SKM-1 (cell line): ENCODE results near the gene ZCCHC3.
"Not testable (repeated sequence)": the region's sequence is repeated elsewhere in the genome, so short reads cannot be mapped to it uniquely, and the experiment has no call there.

Experiments used
- DNase-seq: peaks from one replicate; lab custom pipeline; 2025; ENCODE audit not compliant: unreplicated experiment; lab: John Stamatoyannopoulos, UW

The ZCCHC3 gene, protein sequence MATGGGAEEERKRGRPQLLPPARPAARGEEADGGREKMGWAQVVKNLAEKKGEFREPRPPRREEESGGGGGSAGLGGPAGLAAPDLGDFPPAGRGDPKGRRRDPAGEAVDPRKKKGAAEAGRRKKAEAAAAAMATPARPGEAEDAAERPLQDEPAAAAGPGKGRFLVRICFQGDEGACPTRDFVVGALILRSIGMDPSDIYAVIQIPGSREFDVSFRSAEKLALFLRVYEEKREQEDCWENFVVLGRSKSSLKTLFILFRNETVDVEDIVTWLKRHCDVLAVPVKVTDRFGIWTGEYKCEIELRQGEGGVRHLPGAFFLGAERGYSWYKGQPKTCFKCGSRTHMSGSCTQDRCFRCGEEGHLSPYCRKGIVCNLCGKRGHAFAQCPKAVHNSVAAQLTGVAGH

DNA sequence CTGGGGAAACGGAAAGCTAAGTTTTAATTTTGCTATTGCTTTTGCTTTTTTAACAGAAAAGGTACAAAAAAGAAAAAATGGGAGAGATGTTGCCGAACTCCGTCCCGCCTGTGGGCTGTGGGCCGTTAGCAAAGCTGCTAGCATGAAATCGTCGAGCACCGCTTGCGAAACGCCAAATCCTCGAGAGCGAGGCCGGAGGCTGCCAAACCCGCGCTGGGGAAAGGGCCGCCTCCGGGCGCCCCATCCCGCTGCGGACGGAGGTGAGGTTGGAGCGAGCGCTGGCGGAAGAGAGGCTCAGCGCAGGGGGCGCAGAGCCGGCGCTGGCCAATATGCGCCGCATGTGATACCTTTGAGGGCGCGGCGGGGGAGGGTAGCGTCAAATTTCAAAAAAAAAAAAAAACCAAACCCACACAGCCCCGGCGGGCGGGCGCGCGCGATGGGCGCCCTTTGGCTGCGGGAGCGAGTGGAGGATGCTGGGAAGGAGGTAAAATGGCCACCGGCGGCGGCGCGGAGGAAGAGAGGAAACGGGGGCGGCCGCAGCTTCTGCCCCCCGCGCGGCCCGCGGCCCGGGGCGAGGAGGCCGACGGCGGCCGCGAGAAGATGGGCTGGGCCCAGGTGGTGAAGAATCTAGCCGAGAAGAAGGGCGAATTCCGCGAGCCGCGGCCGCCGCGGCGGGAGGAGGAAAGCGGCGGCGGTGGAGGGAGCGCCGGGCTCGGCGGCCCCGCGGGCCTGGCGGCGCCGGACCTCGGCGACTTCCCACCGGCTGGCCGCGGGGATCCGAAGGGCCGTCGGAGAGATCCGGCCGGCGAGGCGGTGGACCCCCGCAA, at the start of gene ZCCHC3:
Gene ZCCHC3 (plus strand): TSS at position 473 of the 827 bp plus-strand sequence. CDS start 17 bp downstream, at position 490.
- DNase-seq = no peak

DNA sequence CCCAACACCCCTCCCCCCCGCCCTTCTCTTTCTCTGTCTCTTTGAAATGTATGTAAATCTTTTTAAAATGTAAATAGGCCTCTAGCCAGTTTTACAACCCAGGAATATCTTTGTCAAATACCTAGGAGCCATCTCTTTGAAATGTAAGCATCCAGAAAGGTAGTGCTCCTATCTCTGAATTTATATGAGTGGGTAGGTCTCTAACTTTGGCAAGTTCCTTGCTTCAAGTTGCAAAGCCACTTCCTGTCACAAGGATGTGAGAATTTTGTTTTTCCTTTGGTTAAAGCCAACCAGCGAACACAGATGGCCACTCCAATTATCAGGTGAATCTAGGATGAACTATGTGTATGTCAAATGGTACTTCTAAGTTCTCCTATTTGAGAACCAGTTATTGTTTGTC, 46.0 kb upstream of the ZCCHC3 start:
- no peak for DNase-seq

DNA sequence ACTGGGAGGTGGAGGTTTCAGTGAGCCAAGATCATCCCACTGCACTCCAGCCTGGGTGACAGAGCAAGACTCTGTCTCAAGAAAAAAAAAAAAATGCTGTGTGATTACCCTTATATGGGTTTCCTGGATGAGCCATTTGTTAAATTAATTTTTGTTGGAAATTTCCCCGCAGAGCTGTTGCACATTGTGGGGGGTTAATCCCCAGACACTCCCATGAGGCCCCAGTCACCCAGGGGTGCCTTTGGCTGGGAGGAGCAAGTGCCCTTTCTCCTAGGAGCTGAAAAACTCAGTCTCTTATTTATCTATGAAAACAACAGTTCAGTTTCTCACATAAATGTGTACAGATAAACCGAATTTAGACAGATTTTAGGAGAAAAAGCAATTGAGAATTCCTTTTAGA, 44.6 kb upstream of the ZCCHC3 start:
- no peak for DNase-seq

DNA sequence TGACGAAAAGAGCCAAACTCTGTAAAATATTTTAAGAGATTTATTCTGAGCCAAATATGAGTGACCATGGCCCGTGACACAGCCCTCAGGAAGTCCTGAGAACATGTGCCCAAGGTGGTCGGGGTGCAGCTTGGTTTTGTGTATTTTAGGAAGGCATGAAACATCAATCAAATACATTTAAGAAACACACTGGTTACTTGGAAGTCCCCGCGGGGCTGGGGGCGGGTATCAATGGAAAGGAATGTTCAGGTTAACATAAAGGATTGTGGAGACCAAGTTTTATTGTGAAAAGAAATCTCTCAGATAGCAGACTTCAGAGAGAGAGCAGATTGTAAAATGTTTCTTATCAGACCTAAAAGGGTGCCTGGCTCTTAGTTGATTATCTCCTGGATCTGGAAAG, 43.9 kb upstream of the ZCCHC3 start:
- DNase-seq = not testable (repeated sequence)

DNA sequence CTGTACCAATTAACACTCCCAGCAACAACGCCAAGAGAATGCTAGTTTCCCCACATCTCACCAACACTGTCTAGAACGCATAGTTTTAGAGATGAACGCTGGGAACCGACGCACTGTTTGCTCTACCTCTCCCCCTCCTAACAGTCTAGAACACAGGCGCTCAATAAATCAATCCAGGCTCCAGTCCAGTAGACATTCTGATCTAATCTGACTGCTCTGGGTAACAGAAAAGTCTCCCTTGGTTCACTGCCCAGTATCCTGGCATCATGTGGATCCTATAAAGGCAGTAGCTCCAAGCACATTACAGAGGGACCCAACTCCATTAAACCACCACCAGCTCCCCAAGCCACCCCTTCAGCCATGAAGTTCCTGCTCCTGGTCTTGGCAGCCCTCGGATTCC, 40.0 kb upstream of the ZCCHC3 start, which contains the start of gene DEFB132:
Gene DEFB132 (plus strand): TSS at position 306 of the 400 bp plus-strand sequence. CDS start 55 bp downstream, at position 361.
- DNase-seq = no peak

DNA sequence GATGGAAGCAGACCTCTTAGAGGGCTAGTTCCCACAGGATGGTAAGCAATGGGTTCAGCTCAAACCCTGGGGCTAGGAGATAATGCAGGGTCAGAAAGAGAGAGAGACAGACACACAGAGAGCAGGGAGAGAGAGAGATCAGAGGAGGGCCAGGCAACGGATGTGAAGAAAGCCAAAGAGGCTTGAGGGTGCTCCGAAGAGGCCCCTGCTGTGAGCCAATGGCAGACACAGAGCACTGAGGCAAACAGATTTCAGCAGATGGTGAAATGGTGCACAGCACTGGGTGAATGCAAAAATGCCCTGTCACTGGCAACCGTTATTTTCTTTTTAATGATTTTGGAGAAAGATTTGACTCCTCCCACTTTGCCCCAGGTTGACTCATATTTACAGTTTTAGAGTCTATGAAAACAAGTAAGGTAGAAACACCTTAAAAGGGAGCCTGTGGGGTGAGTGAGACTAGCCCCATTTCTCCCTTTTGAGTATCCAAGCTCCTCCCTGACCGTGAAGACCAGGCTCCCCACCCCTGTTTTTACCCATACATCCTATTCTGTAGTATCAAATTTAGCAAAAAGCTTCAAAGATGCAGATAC, 39.0 kb upstream of the ZCCHC3 start:
- no peak for DNase-seq

DNA sequence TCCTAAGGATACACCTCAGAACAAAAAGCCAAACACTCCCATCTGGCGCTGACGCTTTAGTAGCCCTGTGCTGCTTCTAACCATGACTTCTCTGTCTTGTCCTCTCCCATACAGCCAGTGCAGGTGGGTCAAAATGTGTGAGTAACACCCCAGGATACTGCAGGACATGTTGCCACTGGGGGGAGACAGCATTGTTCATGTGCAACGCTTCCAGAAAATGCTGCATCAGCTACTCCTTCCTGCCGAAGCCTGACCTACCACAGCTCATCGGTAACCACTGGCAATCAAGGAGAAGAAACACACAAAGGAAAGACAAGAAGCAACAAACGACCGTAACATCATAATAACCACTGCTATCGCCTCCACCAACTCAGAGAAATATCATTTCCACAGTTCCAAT, 38.4 kb upstream of the ZCCHC3 start:
- DNase-seq = no peak

DNA sequence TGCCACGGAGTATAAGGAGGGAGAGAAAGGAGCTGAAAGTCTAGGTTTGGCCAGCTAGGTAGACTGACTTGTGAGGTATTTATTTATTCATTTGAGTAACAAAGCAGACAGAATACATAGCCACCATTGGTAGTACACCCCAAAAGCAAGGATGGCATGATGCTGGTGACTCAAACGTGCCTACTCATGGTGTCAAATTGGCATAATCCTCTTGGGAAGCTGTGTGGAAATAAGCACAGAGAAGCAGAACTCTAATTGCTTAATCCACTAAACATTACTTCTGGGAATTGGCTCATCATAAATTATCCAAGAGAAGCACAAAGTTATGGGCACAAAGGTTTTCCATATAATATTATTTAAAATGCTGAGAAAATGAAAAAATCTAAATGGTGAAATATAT, 37.4 kb upstream of the ZCCHC3 start:
- no peak for DNase-seq

DNA sequence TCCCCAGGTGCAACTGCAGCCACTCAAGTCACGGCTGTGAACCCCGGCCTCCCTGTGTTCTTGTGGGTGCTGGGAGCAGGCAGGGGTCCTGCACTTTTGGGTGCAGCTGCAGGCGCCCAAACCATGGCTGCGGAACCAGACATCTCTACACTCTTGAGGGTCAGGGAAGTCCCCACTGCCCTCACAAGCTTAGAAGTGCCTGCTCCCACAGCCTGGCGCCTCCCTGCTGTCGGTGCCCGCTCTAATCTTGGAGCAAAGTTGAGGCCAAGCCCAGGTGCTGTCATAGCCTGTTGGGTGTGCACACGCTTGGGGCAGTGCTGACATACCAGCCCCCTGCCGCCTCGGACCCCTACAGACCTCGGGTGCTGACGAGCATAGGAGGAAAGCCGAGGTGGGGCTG, 33.7 kb upstream of the ZCCHC3 start:
- no peak for DNase-seq

DNA sequence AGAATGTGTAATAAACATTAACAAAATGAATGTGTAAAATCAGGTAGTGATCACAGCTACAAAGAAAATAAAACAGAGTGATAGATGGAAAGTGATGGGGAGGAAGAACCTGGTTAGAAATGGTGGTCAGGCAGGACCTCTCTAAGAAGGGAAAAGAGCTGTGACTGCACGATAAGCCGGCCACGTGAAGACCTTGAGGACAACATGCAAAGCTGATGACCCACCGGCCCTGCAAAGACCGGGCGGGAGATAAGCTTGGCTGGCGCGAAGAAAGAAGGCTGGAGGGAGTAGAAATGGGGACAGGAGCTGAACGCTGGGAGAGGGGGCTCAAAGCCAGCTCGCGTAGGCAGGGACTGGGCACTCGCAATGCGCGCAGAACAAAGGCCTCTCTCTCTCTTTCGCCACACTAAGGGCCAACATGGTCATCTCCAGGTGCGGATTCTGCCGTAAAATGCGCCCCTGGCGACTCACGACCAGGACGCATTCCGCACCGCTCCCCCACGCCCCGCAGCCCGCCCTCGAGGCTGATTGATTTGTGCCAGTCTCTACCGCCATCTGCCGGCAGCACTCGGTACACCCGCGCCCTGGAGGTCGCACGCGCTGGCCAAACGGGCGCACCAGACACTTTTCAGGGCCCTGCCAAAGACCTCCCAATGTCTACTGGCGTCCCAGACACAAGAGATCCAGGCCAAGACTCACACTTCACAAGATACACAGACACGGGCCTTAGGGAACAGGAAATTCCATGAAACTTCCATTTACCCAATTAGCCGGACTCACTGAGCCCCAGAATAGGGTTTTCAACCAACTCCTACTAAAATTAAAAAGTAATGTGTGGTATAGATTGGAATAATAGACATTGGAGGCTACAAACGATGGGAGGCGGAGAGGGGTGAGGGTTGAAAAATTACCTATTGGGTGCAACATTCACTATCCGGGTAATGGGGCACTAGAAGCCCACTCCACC, 30.5 kb upstream of the ZCCHC3 start:
- no peak for DNase-seq

DNA sequence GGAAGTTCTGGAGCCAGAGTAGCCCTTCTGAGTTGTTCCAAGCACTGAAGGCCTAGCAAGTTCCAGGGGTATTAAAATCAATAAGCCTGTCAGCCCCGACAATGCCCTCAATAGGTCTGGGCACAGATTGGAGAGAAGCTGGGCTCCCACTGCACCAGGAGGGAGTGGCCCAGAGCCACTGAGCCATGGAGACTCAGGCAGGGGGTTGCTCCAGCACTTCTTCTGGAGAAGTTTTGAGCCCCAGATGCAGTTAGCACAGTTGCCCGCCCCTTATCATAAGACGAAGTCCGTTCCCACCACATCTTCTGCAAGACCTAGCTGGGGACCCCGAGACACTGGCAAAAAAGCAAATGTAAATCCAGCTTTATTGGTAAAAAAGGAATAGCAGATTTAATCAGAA, 26.9 kb upstream of the ZCCHC3 start:
- DNase-seq = no peak

DNA sequence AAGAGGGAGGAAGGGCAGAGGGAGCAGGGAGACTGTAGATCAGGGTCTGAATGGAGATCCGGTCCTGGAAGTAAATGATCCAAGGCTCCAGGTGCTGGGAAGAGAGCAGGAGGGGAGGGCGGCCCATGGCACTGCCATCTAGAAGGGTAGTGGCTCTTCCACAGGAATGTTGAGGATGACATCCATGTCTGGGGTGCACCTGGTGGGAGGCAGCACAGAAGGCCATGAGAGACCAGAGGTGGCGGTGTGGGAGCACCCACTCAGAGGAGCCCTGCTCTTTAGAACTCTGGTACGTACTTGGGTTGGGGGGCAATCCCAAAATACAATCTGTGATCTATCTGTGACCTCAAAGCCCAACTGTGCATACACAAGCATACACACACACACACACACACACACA, 26.3 kb upstream of the ZCCHC3 start:
- DNase-seq = no peak

DNA sequence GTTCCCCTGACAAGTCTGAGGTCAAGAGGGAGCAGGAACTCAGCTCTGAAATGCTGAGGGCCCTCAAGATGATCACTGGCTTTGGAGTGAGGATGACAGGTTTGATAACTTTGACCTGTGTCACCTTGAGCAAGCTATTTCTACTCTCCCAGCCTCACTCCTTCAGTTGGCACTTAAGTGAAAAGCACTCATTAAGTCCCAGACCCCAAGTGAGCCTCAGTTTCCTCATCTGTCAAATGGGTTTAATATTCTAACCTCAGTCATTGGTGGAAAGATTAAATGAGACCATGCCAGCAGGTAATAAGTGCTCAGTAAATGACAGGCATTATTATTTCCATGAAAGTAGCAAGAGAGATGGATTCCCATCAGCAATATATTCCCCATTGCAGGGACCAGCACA, 25.8 kb upstream of the ZCCHC3 start:
- DNase-seq = no peak

DNA sequence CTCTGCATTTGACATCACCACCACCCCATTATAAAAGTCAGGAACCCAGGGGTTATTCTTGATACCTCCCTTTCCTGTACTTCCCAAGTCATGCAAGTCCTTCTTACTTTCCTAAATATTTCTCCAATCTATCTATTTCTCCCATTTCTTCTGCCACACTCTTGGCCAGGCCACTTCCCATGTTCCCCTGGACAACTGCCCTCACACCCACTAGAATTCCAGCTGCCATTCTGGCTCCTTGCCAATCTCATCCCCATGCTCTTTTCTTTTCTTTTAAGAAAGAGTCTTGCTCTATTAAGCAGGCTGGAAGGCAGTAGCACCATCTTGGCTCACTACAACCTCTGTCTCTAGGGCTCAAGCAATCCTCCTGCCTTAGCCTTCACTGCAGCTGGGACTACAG, 24.7 kb upstream of the ZCCHC3 start:
- no peak for DNase-seq

DNA sequence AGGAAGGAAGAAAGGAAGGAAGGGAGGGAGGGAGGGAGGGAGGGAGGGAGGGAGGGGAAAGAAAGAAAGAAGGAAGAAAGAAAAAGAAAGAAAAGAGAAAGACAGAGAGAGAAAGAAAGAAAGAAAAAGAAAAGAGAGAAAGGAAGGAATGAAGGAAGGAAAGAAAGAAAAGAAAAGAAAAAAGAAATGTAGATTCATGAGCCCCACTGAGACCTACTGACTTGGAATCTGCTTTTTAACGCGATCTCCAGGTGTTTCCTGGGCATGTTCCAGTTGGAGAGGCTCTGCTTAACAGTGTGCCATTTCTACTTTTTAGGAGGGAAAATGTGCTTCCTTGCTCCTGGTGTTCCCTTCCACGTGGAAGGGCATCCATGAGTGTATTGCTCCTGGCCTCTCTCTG, 23.5 kb upstream of the ZCCHC3 start:
- DNase-seq = no peak

DNA sequence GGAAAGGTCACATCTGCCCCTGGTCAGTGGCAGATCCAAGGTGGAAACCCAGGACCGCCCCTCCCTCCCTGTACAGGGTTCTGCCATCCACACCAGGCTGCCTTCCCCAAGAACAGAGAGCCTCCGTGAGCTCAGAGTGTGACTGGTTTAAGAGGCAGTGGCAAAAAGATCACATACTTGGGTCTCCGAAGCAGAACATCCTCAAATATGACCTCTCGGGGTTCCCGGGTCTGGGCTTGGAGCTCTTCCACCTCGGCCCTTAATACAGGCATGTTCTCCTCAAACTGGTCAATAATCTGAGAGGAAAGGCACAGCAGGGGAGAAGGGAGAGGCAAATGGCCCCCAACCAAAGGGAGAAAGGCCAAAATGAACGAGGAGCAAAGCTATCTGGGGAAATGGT, 21.6 kb upstream of the ZCCHC3 start:
- DNase-seq = no peak

DNA sequence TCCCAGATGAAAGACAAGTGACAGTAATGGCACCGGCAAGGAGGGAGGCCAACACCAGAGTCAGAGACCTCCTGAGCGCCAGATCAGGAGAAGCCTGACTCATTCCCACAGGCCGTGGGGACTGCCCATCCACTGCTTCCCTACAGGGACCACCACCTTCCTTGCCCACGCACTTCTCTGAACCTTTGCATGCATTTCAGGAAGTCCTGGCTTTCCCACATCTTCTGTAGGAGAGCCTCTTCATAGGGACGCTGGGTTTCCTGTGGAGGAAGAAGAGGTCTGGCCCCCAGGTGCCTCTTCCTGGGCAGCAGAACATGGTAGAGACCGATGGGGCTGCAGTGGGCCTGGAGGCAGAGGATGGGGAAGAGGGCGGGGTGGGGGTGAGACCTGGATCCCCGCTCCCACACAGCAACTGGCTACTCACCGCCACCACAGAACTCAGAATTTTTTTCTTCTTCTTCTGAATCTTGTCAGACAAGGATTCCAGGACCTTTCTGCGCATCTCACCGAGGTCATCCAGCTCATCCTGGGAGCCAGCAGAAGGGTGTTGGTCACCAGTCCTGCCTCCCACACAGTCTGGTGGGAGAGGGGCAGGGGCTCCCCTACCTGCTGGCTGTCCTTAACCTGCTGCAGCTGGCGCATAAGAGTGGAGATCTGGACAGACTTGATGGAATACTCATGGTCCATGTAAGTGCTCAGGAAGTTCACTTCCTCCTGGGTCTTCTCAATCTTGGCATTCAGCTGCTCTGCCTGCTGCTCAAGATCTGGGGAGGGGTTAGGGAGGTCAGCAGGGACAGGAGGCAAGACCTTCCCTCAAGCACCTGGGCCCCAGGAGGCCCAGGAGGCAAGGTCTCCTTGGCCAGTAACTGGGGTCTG, 20.5 kb upstream of the ZCCHC3 start:
- DNase-seq = no peak

DNA sequence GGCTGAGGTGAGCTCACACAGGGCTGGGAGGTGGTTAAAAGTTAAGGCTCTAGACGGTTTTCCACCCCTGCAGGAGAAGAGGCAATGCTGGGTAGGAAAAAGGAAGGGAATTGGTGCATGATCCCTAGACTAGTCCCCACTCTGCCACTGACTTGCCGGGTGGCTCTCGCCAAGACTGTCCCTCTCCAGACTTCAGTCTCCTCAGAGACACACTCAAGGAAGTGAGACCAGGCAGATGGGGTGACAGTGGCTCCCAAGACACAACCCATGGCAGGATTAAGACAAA, 19.9 kb upstream of the ZCCHC3 start:
- DNase-seq = no peak

DNA sequence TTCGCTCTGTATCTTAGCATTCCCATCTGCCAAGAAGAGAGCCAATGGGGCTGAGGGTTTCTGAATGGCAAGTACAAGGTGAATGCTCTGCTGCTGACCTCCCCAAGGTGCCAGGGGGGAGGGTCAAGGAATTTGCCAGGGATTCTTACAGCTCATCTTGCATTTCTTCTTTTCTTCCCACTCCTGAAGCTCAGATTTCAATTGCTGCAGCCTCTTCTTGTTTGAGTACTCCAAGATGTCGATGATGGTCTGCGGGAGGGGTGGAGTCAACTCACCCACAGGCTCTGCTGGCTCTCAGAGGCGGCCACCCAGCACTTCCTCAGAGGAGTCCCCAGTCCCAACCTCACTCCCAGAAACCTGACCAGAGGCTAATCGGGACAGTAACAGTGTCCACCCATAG, 19.2 kb upstream of the ZCCHC3 start:
- no peak for DNase-seq
